ENCODE results near the gene SEC14L3. TPM values are rescaled to one million over a fixed set of nuclear protein-coding genes. Genes with fewer than 3 reads are reported as not detected.

SEC14L3 gene
- total and polyA plus RNA-seq, 2 of the 13 experiments (the other 11 are each of a cell fraction or from before 2014, with no cell fraction given) = not detected

DNA sequence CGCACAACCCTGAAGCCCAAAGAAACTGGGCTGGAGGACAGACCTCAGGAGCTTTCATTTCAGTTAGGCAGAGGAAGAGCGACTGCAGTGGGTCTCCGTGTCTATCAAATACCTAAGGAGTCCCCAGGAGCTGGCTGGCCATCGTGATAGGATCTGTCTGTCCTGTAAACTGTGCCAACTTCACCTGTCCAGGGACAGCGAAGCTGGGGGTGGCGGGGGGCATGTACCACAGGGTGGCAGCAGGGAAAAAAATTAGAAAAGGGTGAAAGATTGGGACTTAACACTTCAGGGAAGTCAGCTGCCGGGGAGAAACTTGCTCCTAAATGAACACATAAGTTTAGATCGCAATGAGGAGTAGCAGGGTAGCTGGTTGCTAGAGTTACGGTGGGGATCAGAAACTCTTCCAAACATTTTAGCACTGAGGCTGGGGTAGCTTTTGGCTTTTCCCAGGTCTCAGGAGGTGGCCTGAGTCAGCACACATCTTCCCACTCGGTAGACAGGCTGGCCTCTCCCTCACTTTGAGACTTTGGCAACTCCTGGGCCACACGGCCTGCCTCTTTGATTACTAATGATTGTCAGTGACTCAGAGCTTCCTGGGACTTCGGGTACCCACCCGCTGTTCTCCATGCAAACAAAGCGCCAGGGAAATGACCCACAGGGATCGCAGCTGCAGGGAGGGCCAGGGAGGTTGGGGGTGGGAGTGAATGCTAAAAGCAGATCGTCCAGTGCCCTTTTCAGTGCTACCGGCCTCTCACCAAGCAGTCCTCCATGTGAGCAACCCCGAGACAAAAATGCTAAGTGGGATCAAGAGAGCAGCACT, 49.1 kb downstream of the SEC14L3 start (continued):
- TF ChIP-seq FIP1L1 (IDR thresholded peaks at IDR 0.05; ENCODE audit: borderline replicate concordance, insufficient read depth, low read depth, low read length) = 0 out of 2 replicates have a peak, but pooled peaks have one; percentile 16
- TF ChIP-seq ZNF546 (CRISPR knock-in tag; conservative IDR thresholded peaks at IDR 0.05) = no peak
- TF ChIP-seq TAF15 (IDR thresholded peaks at IDR 0.05; ENCODE audit: low read depth, low read length, poor library complexity, severe bottlenecking) = no peak
- TF ChIP-seq POLR2AphosphoS2 (IDR thresholded peaks at IDR 0.05; ENCODE audit: low read depth, low read length) = no peak
- TF ChIP-seq ZNF782 (CRISPR knock-in tag; IDR thresholded peaks at IDR 0.05; ENCODE audit: borderline replicate concordance) = no peak
- no peak for TF ChIP-seq ZBTB40 (IDR thresholded peaks at IDR 0.05)
- TF ChIP-seq ZBTB40 (CRISPR knock-in tag; IDR thresholded peaks at IDR 0.05) = no peak
- TF ChIP-seq ZNF207 (IDR thresholded peaks at IDR 0.05; ENCODE audit: borderline replicate concordance) = no peak
- TF ChIP-seq CBFB (CRISPR knock-in tag; IDR thresholded peaks at IDR 0.05) = no peak
- TF ChIP-seq CCAR2 (optimal IDR thresholded peaks at IDR 0.05; ENCODE audit: low read depth, low read length) = no peak
- TF ChIP-seq TCF7 (IDR thresholded peaks at IDR 0.05; ENCODE audit: low read depth) = no peak
- TF ChIP-seq ZNF572 (CRISPR knock-in tag; IDR thresholded peaks at IDR 0.05) = 0 out of 2 replicates have a peak, but pooled peaks have one; percentile 22
- no peak for TF ChIP-seq KAT2B (IDR thresholded peaks at IDR 0.05; ENCODE audit: borderline replicate concordance, low read depth, low read length)
- no peak for TF ChIP-seq GABPB1 (CRISPR knock-in tag; IDR thresholded peaks at IDR 0.05)
- 0 out of 2 replicates have a peak, but pooled peaks have one; percentile 26 for TF ChIP-seq ZNF841 (CRISPR knock-in tag; IDR thresholded peaks at IDR 0.05; ENCODE audit: borderline replicate concordance)
- no peak for TF ChIP-seq CERS6 (CRISPR knock-in tag; IDR thresholded peaks at IDR 0.05)
- 0 out of 2 replicates have a peak, but pooled peaks have one; percentile 21 for TF ChIP-seq MIER3 (CRISPR knock-in tag; IDR thresholded peaks at IDR 0.05; ENCODE audit: borderline replicate concordance)
- no peak for TF ChIP-seq CBX2 (IDR thresholded peaks at IDR 0.05; ENCODE audit: low read depth, low read length)
- TF ChIP-seq CBX2 (CRISPR knock-in tag; IDR thresholded peaks at IDR 0.05; ENCODE audit: low read depth) = no peak
- TF ChIP-seq NAIF1 (CRISPR knock-in tag; IDR thresholded peaks at IDR 0.05; ENCODE audit: borderline replicate concordance) = no peak
- no peak for TF ChIP-seq RORA (CRISPR knock-in tag; IDR thresholded peaks at IDR 0.05)

All from HepG2 (cell line).